GM20000 (cell line): ENCODE results near the gene FCHO2.

ENCODE experiments used
- DNase-seq: peaks from one replicate; pipeline ENCODE4 v3.0.0; 2012; ENCODE audit warnings: low spot score
- CTCF ChIP-seq: IDR thresholded peaks from 2 replicates; pipeline ENCODE4 v1.5.1; 2012; ENCODE audit warnings: mild to moderate bottlenecking, control low read depth; ENCODE audit errors: extremely low read depth, missing control alignments

FCHO2 gene

GRCh38 chr5:72943307-72943706, 12.5 kb upstream of the FCHO2 start:
- no peak for DNase-seq
- no peak for TF ChIP-seq CTCF

- no peak for TF ChIP-seq CTCF
These were observed 8.3 kb upstream of the FCHO2 start for GRCh38 chr5:72947498-72947897.

GRCh38 chr5:72949481-72949880, 6.4 kb upstream of the FCHO2 start:
- no peak for DNase-seq
- no peak for TF ChIP-seq CTCF

More at GRCh38 chr5:72947498-72947897, 8.3 kb upstream of the FCHO2 start:
- DNase-seq: no peak

- DNase-seq: no peak
- no peak for TF ChIP-seq CTCF
These were observed 4.0 kb upstream of the FCHO2 start for GRCh38 chr5:72951671-72952468.

- DNase-seq: no peak
- no peak for TF ChIP-seq CTCF
These were observed 1.5 kb upstream of the FCHO2 start for GRCh38 chr5:72954389-72954788.

GRCh38 chr5:72955143-72955767, 586 bp upstream of the FCHO2 start:
- no peak for TF ChIP-seq CTCF
- DNase-seq: no peak

GRCh38 chr5:72956324-72957140, 691 bp downstream of the FCHO2 start:
- DNase-seq: peak; percentile 71
- TF ChIP-seq CTCF: no peak
